ENCODE data around the gene B3GAT1.

DNA sequence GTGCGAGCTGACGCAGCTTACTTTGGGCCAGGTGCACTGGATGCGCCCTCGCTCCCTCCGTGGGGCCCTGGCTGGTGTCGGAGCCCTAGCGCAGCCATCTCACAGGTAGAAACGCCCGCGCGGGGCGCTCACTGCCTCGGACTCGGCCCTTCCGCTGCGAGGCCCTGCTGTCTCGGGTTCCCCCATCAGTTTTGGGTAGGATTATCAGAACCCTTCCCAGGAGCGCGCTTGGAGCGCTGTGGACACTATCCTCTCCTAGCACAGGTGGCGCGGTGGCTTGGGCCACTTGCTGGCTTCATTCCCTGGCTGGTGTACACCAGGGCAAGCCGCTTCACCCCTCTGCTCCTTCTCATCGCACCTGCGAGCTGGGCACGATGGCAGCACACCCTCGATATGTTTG lies 35.7 kb upstream of the B3GAT1 start:
- TF ChIP-seq, protein P1, sequence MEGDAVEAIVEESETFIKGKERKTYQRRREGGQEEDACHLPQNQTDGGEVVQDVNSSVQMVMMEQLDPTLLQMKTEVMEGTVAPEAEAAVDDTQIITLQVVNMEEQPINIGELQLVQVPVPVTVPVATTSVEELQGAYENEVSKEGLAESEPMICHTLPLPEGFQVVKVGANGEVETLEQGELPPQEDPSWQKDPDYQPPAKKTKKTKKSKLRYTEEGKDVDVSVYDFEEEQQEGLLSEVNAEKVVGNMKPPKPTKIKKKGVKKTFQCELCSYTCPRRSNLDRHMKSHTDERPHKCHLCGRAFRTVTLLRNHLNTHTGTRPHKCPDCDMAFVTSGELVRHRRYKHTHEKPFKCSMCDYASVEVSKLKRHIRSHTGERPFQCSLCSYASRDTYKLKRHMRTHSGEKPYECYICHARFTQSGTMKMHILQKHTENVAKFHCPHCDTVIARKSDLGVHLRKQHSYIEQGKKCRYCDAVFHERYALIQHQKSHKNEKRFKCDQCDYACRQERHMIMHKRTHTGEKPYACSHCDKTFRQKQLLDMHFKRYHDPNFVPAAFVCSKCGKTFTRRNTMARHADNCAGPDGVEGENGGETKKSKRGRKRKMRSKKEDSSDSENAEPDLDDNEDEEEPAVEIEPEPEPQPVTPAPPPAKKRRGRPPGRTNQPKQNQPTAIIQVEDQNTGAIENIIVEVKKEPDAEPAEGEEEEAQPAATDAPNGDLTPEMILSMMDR (IDR thresholded peaks at IDR 0.05; ENCODE audit: poor library complexity, severe bottlenecking), result no peak
- TF ChIP-seq RAD21 (conservative IDR thresholded peaks at IDR 0.05) (no peak), POLR2AphosphoS5 (IDR thresholded peaks at IDR 0.05) (no peak), EP300 (conservative IDR thresholded peaks at IDR 0.05; ENCODE audit: poor library complexity, severe bottlenecking) (no peak), REST (IDR thresholded peaks at IDR 0.05; ENCODE audit: borderline replicate concordance) (no peak), EZH2 (IDR thresholded peaks at IDR 0.05; ENCODE audit: borderline replicate concordance, insufficient read depth, low read length, poor library complexity, severe bottlenecking) (no peak), TAF1 (IDR thresholded peaks at IDR 0.05; ENCODE audit: low read depth) (no peak), MXI1 (conservative IDR thresholded peaks at IDR 0.05; ENCODE audit: poor library complexity, severe bottlenecking) (no peak)
